NCI-H2107 (cell line): ENCODE results near the gene GNMT.

Experiments used
- DNase-seq: peaks from one replicate; lab custom pipeline; 2025; lab: John Stamatoyannopoulos, UW

GNMT gene

GRCh38 chr6:43013097-43013842, 52.7 kb downstream of the GNMT start:
- DNase-seq = no peak
